KOPT-K1 (cell line): ENCODE results near the gene C19orf38.

Source experiments
- H3K27ac ChIP-seq: fragments of 200-600 bp; sonication (generic); 2 replicates; pipeline ENCODE4 v1.5.1; 2016; ENCODE audit warnings: antibody characterized with exemption, mild to moderate bottlenecking, low read depth, low read length; ENCODE audit not compliant: poor library complexity, severe bottlenecking
- H3K36me3 ChIP-seq: fragments of 200-600 bp; sonication (generic); 2 replicates; pipeline ENCODE4 v1.5.1; 2017; ENCODE audit warnings: antibody characterized with exemption, mild to moderate bottlenecking, low read length, moderate library complexity; ENCODE audit not compliant: insufficient read depth
- H3K9me3 ChIP-seq: fragments of 200-600 bp; sonication (generic); 2 replicates; pipeline ENCODE4 v1.5.1; 2017; ENCODE audit warnings: antibody characterized with exemption, low read length, mild to moderate bottlenecking; ENCODE audit not compliant: insufficient read depth, poor library complexity, severe bottlenecking

The C19orf38 gene

DNA sequence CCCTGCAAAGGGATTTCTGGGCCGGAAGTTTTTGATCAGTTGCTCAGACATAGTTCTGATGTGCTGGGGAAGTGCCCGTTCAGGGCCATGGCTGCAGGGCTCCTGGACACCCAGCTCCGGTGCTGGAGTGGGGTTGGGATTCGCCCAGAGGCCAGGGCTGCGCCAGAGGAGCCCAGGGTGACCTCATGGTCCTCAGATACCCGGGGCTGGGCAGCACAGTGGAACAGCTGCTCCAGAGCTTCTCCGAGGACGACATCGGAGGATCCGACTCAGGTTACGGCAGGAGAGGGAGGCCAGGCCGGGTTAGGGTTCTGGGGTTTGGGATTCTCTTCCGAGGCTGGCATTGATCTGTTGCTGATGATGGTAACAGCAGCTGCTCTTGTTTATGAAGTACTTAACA is 44.0 kb downstream of the C19orf38 start:
- Histone ChIP-seq H3K9me3 (no peaks in the 10 kb centered on the region), H3K27ac (no peak overlapping the region), H3K36me3 (0 out of 2 replicates have a peak, but pooled peaks cover 5% of the 10 kb centered on the region)

DNA sequence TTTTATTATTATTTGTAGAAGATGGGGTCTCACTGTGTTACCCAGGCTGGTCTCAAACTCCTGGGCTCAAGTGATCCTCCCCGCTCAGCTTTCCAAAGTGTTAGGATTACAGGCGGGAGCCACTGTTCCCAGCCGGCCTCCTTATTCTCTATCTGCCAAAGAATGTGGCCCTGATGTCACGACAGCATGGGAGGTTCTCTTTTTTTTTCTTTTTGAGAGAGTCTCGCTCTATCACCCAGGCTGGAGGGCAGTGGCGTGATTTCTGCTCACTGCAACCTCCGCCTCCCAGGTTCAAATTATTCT is 46.6 kb downstream of the C19orf38 start:
- H3K9me3 ChIP-seq: no peaks in the 10 kb centered on the region
- no peak overlapping the region for H3K27ac ChIP-seq
- H3K36me3 ChIP-seq: 0 out of 2 replicates have a peak, but pooled peaks cover 5% of the 10 kb centered on the region

DNA sequence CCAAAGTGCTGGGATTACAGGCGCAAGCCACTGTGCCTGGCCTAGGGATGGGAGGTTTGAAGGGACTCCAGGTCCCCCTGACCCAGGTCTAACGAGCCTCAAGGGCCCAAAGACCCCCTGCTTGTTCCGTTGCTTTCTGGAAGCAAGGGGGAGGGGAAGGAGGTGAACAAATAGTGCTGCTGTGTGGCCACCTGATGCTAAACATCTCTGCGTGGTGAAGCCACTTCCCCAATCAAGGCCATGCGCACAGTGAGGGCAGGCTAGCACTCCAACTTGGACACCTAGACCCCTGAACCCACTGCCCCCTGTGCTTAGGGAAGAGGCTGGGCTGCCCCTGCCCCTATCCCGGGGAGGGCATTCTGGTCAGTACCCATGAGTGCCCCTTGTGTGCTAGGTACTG is 47.1 kb downstream of the C19orf38 start:
- Histone ChIP-seq H3K27ac (no peak overlapping the region), H3K36me3 (0 out of 2 replicates have a peak, but pooled peaks cover 5% of the 10 kb centered on the region), H3K9me3 (no peaks in the 10 kb centered on the region)

GRCh38 chr19:10895920-10896319 is 47.7 kb downstream of the C19orf38 start:
- H3K27ac ChIP-seq: no peak overlapping the region
- H3K36me3 ChIP-seq: 0 out of 2 replicates have a peak, but pooled peaks cover 5% of the 10 kb centered on the region
- H3K9me3 ChIP-seq: no peaks in the 10 kb centered on the region

DNA sequence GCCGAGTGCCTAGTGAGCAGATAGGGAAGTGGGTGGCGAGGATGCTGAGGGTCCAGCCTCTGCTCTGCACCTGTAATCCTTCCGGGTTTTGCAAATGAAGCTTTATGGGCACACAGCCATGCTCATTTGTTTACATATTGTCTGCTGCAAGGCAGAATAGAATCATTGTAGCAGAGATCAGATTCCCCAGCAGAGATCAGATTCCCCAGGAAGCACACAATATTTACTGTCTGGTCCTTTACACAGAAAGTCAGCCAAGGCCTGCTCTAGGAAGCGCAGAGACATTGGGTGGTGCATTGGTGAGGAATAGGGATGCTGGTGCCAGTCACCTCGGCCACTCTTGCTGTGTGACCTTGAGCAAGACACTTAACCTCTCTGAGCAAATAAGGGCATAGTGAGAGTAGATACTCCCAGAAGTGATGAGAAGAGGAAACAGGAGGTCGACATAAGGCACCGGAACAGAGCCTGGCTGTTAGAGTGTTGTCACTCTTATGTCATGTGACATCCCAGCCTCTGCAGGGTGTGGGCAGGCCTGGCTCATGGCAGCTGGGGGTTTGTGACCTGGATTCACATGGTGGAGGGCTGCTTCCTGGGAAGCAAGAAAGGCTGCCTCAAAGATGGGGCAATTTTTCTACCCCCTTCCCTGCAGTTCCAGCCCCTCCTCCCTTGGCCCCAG is 48.8 kb downstream of the C19orf38 start:
- 0 out of 2 replicates have a peak, but pooled peaks cover 5% of the 10 kb centered on the region for H3K36me3 ChIP-seq
- H3K9me3 ChIP-seq: no peaks in the 10 kb centered on the region
- H3K27ac ChIP-seq: no peak overlapping the region

- Histone ChIP-seq H3K36me3 (0 out of 2 replicates have a peak, but pooled peaks cover 5% of the 10 kb centered on the region), H3K27ac (no peak overlapping the region), H3K9me3 (peaks cover 9% of the 10 kb centered on the region)
Measured at GRCh38 chr19:10898633-10899032, 50.4 kb downstream of the C19orf38 start.

DNA sequence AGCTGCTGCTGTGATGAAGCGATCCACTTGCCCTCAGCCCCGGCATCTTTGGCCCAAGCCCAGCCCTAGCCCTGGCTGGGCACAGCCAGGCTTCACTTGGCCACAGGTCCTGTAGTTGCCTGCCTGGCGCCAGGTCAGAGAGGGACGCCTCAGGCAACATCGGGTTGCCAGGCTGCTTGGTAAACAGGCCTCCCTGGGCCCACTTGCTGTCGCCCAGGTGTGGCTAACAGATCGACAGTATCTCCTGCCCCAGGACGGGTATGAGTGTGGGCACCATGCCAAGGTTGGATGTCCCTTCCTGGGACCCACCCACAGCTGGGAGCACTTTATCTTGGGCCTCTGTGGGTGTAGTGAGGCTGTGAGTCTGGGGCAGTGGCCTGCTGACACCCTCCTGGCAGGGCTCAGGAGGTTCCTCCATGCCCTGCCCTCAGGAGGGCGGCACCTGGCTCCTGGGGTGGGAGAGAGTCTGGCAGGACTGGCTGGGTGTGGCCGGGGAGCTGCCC is 51.0 kb downstream of the C19orf38 start:
- H3K9me3 ChIP-seq: peaks cover 9% of the 10 kb centered on the region
- no peak overlapping the region for H3K27ac ChIP-seq
- 0 out of 2 replicates have a peak, but pooled peaks cover 5% of the 10 kb centered on the region for H3K36me3 ChIP-seq

DNA sequence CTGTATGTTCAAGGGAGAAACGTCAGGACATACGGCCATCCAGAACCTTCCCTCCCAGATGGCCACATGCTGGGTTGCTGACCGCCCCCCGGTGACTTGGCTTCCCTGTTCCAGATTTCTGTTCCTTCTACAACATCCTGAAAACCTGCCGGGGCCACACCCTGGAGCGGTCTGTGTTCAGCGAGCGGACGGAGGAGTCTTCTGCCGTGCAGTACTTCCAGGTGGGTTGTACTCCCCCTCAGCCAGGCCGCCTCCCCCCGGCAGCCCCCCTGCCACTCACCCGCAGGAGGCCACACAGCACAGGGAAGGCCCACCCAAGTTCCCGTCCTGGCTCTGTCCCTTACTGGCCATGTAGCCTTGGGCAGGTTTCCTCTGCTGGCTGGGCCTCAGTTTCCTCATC is 59.7 kb downstream of the C19orf38 start:
- Histone ChIP-seq H3K36me3 (peaks cover 51% of the 10 kb centered on the region), H3K27ac (no peak overlapping the region), H3K9me3 (peaks cover 3% of the 10 kb centered on the region)

DNA sequence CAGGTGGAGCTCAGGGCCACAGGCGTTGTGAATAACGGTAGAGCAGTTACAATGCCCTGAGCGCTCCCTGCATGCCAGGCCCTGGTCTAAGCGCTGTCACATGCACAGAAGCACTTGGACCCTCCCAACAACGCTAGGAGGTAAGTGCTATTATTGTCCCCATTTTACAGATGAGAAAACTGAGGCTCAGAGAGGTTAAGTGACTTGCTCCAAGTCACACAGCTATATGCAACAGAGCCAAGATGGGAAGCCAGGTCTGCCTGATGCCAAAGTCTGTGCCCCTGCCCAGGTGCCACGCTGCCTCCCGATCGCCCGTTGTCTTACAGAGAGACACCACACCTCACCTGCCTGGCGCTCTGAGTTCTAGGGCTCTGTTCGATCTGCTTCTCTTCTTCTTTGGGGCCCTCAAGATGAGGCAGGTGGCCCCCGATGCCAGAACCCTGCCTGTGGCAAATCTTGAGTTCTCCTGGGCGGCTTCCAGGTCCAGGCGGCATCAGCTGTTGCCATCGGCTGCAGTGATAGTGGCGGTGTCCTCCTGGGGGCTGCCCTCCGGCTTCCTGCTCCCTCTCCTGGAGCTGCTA is 60.3 kb downstream of the C19orf38 start:
- no peaks in the 10 kb centered on the region for H3K9me3 ChIP-seq
- H3K27ac ChIP-seq: no peak overlapping the region
- H3K36me3 ChIP-seq: peaks cover 57% of the 10 kb centered on the region

DNA sequence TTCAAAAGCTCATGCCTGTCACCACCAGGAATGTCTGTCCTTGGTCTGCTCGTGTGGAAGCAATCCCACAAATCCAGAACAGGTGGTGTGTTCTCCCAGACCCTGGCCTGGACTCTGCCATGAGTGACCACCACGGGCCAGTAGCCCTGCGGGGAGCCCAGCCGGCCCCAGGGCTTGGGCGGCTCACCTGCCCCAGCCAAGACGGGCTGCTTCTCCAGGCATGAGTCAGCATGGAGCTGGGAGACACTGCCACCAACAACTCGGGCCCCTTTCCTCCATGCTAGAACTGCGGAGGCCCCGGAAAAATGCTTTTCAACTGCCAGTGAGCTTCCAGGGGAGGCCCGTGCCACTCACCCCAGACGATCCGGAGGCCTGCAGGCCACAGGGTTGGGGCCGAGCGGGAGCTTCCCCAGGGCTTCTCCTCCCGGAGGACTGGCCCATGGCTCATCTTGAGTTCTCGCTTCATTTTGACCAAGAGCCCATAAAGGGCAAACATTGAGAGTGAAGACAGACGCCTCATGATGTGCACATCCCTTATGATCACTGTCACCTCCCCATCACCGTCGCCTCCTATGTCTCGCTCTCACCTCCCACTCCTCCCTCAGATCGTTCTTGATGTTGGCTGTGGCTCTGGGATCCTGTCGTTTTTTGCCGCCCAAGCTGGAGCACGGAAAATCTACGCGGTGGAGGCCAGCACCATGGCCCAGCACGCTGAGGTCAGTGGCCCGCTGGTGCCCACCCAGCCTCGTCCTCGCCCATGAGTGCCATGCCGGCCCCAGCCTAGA is 63.6 kb downstream of the C19orf38 start:
- Histone ChIP-seq H3K9me3 (no peaks in the 10 kb centered on the region), H3K27ac (no peak overlapping the region), H3K36me3 (peaks cover 72% of the 10 kb centered on the region)

DNA sequence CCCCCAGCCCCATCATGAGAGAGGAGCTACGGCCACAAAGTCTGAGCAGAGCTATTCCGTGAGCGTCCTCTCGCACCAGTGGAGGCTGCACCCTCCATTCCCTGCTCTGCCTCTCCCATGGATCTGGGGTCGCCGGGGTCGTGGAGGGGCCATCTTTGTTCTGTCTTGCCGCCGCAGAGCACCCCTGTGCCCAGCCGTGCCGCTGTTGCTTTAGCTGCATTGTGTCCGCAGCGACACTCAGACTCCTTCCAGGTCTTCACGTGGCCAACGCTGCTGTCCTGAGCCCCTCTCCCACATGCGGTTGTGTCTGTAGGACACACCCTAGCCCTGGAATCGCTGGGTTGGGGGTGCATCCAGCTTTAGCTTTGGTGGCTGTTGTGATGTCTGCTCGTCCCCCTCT is 64.4 kb downstream of the C19orf38 start:
- Histone ChIP-seq H3K9me3 (no peaks in the 10 kb centered on the region), H3K27ac (no peak overlapping the region), H3K36me3 (peaks cover 68% of the 10 kb centered on the region)

- H3K36me3 ChIP-seq: peaks cover 66% of the 10 kb centered on the region; the same call in 1 of the 2 replicates
Measured at GRCh38 chr19:10913716-10914340, 65.6 kb downstream of the C19orf38 start.

GRCh38 chr19:10915130-10916091 is 67.2 kb downstream of the C19orf38 start:
- peaks cover 68% of the 10 kb centered on the region for H3K36me3 ChIP-seq
- H3K27ac ChIP-seq: no peak overlapping the region
- H3K9me3 ChIP-seq: no peaks in the 10 kb centered on the region

More at GRCh38 chr19:10913716-10914340, 65.6 kb downstream of the C19orf38 start:
- no peak overlapping the region for H3K27ac ChIP-seq
- no peaks in the 10 kb centered on the region for H3K9me3 ChIP-seq

DNA sequence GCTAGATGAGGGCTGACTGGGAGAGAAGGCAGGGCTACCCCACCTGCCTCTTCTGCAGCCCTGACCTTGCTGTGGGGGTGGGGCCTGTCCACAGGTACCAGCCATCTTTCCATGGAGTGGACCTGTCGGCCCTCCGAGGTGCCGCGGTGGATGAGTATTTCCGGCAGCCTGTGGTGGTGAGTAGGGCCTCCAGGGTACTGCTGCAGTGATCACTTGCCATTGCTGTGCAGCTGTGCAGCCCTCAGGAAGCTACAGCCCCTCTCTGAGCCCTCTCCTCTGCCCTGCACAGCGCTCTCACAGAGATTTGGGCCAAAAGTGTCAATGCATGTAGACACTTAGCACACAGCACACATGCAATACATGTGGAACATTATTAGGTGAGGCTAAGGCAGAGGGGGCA is 68.4 kb downstream of the C19orf38 start:
- Histone ChIP-seq H3K9me3 (no peaks in the 10 kb centered on the region), H3K27ac (no peak overlapping the region), H3K36me3 (peaks cover 71% of the 10 kb centered on the region)
